ENCODE data around the gene RND2.

DNA sequence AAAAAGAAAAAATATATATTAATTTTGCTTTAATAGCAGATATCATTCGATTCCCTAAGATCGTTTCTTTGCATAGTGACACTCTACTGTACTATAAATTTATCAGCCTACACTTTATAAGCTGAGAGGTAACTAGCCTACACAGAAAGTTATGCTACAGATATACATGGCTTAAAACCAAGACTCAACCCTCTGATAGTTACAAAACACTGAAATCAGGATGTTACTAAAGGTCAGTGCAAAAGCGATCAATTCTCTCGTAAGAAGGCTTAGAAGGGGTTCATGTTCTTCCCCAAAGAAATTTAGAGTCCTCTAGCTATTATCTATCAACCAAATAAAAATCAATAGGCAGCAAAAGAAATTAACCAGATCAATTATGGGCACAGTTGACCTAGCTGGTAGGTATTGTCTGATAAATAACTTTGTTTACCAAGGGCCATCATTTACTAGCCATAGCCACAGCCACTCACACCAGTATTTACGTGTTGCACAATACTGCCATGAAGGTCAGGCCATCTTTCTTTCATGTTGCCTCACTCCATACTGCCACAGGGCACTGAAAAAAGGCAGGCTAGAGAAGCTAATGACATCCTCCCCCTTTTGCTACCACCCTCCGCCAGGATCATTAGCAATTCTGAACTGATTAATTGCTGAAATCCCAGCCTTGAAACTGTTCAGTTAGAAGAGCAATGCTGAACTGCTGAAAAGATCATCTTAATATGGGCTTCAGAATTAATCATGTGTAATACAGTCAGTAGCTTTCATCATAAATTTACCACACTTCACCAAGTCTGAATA, 43.7 kb downstream of the RND2 start:
- TF ChIP-seq, protein P1, sequence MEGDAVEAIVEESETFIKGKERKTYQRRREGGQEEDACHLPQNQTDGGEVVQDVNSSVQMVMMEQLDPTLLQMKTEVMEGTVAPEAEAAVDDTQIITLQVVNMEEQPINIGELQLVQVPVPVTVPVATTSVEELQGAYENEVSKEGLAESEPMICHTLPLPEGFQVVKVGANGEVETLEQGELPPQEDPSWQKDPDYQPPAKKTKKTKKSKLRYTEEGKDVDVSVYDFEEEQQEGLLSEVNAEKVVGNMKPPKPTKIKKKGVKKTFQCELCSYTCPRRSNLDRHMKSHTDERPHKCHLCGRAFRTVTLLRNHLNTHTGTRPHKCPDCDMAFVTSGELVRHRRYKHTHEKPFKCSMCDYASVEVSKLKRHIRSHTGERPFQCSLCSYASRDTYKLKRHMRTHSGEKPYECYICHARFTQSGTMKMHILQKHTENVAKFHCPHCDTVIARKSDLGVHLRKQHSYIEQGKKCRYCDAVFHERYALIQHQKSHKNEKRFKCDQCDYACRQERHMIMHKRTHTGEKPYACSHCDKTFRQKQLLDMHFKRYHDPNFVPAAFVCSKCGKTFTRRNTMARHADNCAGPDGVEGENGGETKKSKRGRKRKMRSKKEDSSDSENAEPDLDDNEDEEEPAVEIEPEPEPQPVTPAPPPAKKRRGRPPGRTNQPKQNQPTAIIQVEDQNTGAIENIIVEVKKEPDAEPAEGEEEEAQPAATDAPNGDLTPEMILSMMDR (IDR thresholded peaks at IDR 0.05), result no peak
- no peak for TF ChIP-seq POLR2A (IDR thresholded peaks at IDR 0.05)

All from testis (tissue), 2 donors.